HG02588 (cell line): ENCODE results near the gene C3orf20.
A peak's percentile ranks its signal among the peaks of the same experiment; 100 is the strongest.
"Not testable (repeated sequence)": the region's sequence is repeated elsewhere in the genome, so short reads cannot be mapped to it uniquely, and the experiment has no call there.

Experiments
- ATAC-seq: cut with Tn5 transposase; IDR thresholded peaks from one replicate; pipeline ENCODE4 v1.9.1; 2021; ENCODE audit warnings: mild to moderate bottlenecking, moderate library complexity; ENCODE audit not compliant: unreplicated experiment

C3orf20 gene

GRCh38 chr3:14649466-14649865, 25.5 kb upstream of the C3orf20 start:
- no peak for ATAC-seq

- ATAC-seq: no peak
These were observed 24.7 kb upstream of the C3orf20 start for GRCh38 chr3:14650193-14650592.

GRCh38 chr3:14651440-14652251, 23.3 kb upstream of the C3orf20 start, which contains the start of gene CCDC174:
Gene CCDC174, plus strand, starts transcription at chr3:14651762. Its CDS starts 75 bp downstream, at chr3:14651837.
- peak; percentile 99 for ATAC-seq

- not testable (repeated sequence) for ATAC-seq
These were observed 22.5 kb upstream of the C3orf20 start for GRCh38 chr3:14652360-14652907.

GRCh38 chr3:14657579-14657978, 17.4 kb upstream of the C3orf20 start:
- no peak for ATAC-seq

- ATAC-seq: no peak
These were observed 16.0 kb upstream of the C3orf20 start for GRCh38 chr3:14658978-14659377.

GRCh38 chr3:14660942-14661341, 14.0 kb upstream of the C3orf20 start:
- ATAC-seq: no peak

GRCh38 chr3:14663396-14664135, 11.4 kb upstream of the C3orf20 start:
- no peak for ATAC-seq

GRCh38 chr3:14664170-14664569, 10.8 kb upstream of the C3orf20 start:
- ATAC-seq: no peak

- no peak for ATAC-seq
These were observed 2.4 kb upstream of the C3orf20 start for GRCh38 chr3:14672588-14672987.

GRCh38 chr3:14676881-14677280, 1.9 kb downstream of the C3orf20 start:
- ATAC-seq: no peak

GRCh38 chr3:14678015-14678503, 3.1 kb downstream of the C3orf20 start:
- no peak for ATAC-seq

GRCh38 chr3:14680115-14680514, 5.2 kb downstream of the C3orf20 start:
- ATAC-seq: no peak

- no peak for ATAC-seq
These were observed 5.8 kb downstream of the C3orf20 start for GRCh38 chr3:14680716-14681115.

- ATAC-seq: no peak
These were observed 9.5 kb downstream of the C3orf20 start for GRCh38 chr3:14684447-14684846.

GRCh38 chr3:14685179-14685578, 10.2 kb downstream of the C3orf20 start:
- no peak for ATAC-seq

GRCh38 chr3:14687360-14687759, 12.4 kb downstream of the C3orf20 start:
- no peak for ATAC-seq

- ATAC-seq: peak; percentile 40
These were observed 13.6 kb downstream of the C3orf20 start for GRCh38 chr3:14688525-14688924.

- no peak for ATAC-seq
These were observed 14.5 kb downstream of the C3orf20 start for GRCh38 chr3:14689247-14689980.

- ATAC-seq: peak; percentile 52
These were observed 16.3 kb downstream of the C3orf20 start for GRCh38 chr3:14691239-14691638.

- no peak for ATAC-seq
These were observed 16.8 kb downstream of the C3orf20 start for GRCh38 chr3:14691719-14692118.
